Right atrium auricular region (tissue), 2 donors: ENCODE measurements around the gene SLC25A15. TPM values are rescaled to one million over a fixed set of nuclear protein-coding genes. Genes with fewer than 3 reads are reported as not detected.

Experiments used
- DNase-seq: peaks from one replicate; pipeline ENCODE4 v3.0.0-alpha.2; 2019; ENCODE audit warnings: low spot score
- H3K27ac ChIP-seq, 2 donors: fragments of 200-600 bp; sonication (generic); 1 replicate in 1 of 2; 2 replicates in 1 of 2; pipeline ENCODE4 v1.5.1; 2016 to 2019
- H3K27me3 ChIP-seq, 2 donors: fragments of 200-600 bp; sonication (generic); one replicate each; pipeline versions ENCODE4 v1.5.1 to v1.6.0; 2017 to 2019
- H3K36me3 ChIP-seq: fragments of 200-600 bp; sonication (generic); one replicate; pipeline ENCODE4 v1.5.1; 2016
- H3K4me1 ChIP-seq, 2 donors: fragments of 200-600 bp; sonication (generic); one replicate each; pipeline versions ENCODE4 v1.5.1 to v1.6.0; 2017 to 2019
- H3K4me3 ChIP-seq, 2 donors: fragments of 200-600 bp; sonication (generic); 1 replicate in 1 of 2; 2 replicates in 1 of 2; pipeline ENCODE4 v1.5.1; 2017 to 2019; ENCODE audit warnings: mild to moderate bottlenecking in 1 of 2, moderate library complexity in 1 of 2
- H3K9me3 ChIP-seq, 2 donors: fragments of 200-600 bp; sonication (generic); one replicate each; pipeline ENCODE4 v1.5.1; 2019
- CTCF ChIP-seq, 2 donors: fragments of 200-600 bp; sonication (generic); IDR thresholded peaks; one replicate each; pipeline ENCODE4 v1.5.1; 2019; ENCODE audit warnings: antibody characterized with exemption in 2 of 2
- total RNA-seq, 2 donors: library from RNA; depleted of rRNA; stranded (reverse); fragments of >200 nt; gene quantifications; one replicate each; pipeline ENCODE4 v1.1.0, GENCODE V29; 2016

The SLC25A15 gene
- total RNA-seq, 2 donors from 2014 or later, result 5.9 to 6.0 TPM

- H3K9me3 ChIP-seq, result no peaks in the 10 kb centered on the region
- H3K4me1 ChIP-seq, result no peaks in the 10 kb centered on the region
- DNase-seq, result no peak
- H3K4me3 ChIP-seq, result no peak overlapping the region
- no peaks in the 10 kb centered on the region for H3K27me3 ChIP-seq
- TF ChIP-seq CTCF (IDR thresholded peaks at IDR 0.05), result no peak
- H3K36me3 ChIP-seq, result peaks cover 16% of the 10 kb centered on the region
- no peak overlapping the region for H3K27ac ChIP-seq
Observed at GRCh38 chr13:40799508-40799907, 10.1 kb downstream of the SLC25A15 start.

GRCh38 chr13:40800559-40800958 is 11.1 kb downstream of the SLC25A15 start:
- H3K4me1 ChIP-seq, result no peaks in the 10 kb centered on the region
- no peak for DNase-seq
- no peaks in the 10 kb centered on the region for H3K27me3 ChIP-seq
- no peak overlapping the region for H3K27ac ChIP-seq
- no peak for TF ChIP-seq CTCF (IDR thresholded peaks at IDR 0.05)
- no peaks in the 10 kb centered on the region for H3K9me3 ChIP-seq
- peaks cover 16% of the 10 kb centered on the region for H3K36me3 ChIP-seq
- no peak overlapping the region for H3K4me3 ChIP-seq

GRCh38 chr13:40801255-40802217 is 12.1 kb downstream of the SLC25A15 start:
- Histone ChIP-seq H3K36me3 (peaks cover 16% of the 10 kb centered on the region), H3K4me3 (no peak overlapping the region), H3K27me3 (no peaks in the 10 kb centered on the region)

GRCh38 chr13:40803316-40803715 is 13.9 kb downstream of the SLC25A15 start:
- no peak overlapping the region for H3K4me3 ChIP-seq
- H3K36me3 ChIP-seq, result peaks cover 16% of the 10 kb centered on the region
- no peak for DNase-seq
- no peaks in the 10 kb centered on the region for H3K4me1 ChIP-seq
- no peaks in the 10 kb centered on the region for H3K9me3 ChIP-seq
- no peaks in the 10 kb centered on the region for H3K27me3 ChIP-seq
- TF ChIP-seq CTCF (IDR thresholded peaks at IDR 0.05), result no peak
- no peak overlapping the region for H3K27ac ChIP-seq

More at GRCh38 chr13:40801255-40802217, 12.1 kb downstream of the SLC25A15 start:
- H3K4me1 ChIP-seq, result no peaks in the 10 kb centered on the region
- H3K9me3 ChIP-seq, result no peaks in the 10 kb centered on the region
- no peak for TF ChIP-seq CTCF (IDR thresholded peaks at IDR 0.05)
- no peak overlapping the region for H3K27ac ChIP-seq
- DNase-seq, result no peak

- H3K9me3 ChIP-seq, result no peaks in the 10 kb centered on the region
- no peak for TF ChIP-seq CTCF (IDR thresholded peaks at IDR 0.05)
- H3K27ac ChIP-seq, result no peak overlapping the region
- H3K4me3 ChIP-seq, result no peak overlapping the region
- H3K27me3 ChIP-seq, result no peaks in the 10 kb centered on the region
- H3K4me1 ChIP-seq, result no peaks in the 10 kb centered on the region
- no peaks in the 10 kb centered on the region for H3K36me3 ChIP-seq
- no peak for DNase-seq
Observed at GRCh38 chr13:40806241-40806640, 16.8 kb downstream of the SLC25A15 start.
